ENCODE results near the gene HMCN1.
"Not testable (repeated sequence)": the region's sequence is repeated elsewhere in the genome, so short reads cannot be mapped to it uniquely, and the experiment has no call there.

HMCN1 gene

DNA sequence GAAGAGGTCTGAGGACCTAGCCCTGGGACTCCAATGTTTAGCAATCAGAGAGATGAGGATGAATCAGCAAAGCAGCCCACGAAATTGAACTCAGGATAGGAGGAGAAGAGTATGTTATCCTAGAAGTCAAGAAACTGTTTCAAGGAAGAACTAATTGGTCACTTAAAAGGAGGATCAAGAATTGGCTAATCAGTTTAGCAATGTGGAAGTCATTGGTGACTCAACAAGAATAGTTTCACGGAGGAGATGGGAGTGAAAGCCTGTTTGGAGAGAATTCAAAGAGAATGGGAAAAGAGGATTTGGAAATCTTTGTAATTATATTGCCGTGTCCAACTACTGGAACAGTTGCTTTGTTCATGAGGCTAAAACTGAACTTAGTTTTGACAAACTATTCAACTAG, 7.4 kb downstream of the HMCN1 start:
- no peak for DNase-seq

DNA sequence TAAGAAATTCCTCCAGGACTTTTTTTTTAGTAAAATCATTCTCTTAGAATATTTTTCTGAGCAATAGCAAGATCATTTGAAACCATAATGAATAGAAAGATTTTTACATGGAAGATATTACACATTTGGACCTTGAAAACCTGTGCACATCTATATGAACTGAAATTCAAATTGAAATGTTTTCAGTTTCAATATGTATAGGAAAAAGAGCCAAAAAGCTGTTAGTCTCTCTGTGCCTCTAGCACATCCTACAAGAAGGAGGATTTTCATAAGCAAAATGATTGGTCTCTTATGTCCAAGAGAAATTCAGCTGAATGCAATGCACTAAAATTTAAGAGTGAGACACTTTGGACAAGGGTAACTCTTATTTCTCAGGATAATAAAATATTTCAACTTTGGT, 8.2 kb downstream of the HMCN1 start:
- DNase-seq: no peak

DNA sequence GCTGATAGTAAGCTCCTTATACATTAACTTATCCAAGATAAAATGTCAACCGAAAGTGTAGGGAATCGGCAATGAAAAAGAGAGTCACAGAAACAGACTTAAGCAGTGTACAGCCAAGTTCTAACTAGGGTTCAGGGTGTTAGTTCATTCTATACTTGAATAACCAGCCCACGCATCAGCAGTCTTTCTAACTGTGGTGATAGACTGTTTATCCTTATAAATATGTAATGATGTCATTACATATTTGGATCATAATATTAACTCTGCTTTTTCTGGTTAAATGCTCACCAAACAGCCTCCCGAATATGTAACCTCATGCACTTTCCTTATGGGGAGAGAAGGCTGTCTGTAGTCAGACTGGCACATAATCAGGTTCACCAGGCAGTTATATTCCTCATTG, 11.0 kb downstream of the HMCN1 start:
- DNase-seq: no peak

DNA sequence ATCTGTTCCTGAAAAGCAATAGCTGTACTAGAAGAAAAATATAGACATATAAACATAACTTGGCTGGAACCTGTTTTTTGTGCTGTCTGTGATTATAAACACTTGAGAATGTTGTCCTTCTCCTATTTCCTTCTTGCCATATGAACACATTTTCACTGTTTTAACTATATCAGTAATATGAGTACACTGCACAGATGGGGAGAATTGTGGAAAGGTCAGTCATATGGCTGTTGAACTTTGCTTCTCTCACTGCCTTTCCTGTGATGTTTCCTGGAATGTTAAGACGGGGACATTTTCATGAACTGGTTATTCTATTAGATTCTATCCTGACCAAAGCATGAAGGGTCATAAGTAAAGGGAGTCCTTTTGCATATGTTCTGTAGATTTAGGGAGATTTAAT, 24.9 kb downstream of the HMCN1 start:
- DNase-seq: no peak

DNA sequence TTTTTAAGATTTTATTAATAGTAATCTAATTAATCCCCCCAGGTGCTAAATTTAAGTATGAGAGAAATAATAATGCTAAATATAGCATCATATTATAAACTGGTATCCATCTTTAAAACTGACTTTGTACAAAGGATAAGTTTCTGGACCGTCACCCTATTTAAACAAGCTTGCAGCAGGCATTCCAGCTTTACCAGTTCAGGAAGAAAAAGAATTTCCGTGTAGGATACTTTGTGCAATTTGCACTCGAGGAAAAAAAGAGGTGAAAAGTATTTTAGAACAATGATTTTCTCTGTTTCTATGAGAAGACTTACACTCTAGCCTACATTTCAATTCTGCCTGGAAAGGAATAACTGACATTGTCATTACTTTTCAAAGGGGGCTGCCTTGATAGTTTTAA, 27.6 kb downstream of the HMCN1 start:
- no peak for DNase-seq

DNA sequence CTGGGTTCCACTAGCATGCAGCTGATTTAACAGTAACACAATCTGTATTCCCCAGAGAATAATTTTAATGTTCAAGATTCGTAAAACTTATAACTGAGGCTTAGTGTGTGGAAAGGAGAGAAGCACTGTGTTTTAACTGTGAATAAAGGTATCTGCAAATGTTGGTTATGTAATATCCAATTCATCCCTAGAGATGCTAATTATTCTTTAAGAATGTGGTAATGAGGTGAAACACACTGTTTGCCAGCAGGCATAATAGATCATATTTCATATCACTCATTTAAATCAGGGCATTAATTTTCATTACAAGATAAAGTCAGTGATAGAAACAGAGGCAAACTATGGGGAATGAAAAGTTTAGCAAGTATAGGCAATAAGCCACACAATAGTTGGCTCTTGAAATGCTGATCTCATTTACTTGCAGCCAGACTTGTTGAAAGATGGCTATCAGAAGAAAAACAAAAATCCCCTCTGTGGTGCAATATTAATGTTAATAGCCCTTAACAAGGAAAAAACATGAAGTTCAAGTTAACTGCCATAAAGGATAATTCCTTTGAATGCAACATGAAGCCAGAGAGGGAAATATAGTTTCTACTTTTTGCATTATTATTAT, 33.4 kb downstream of the HMCN1 start:
- no peak for DNase-seq

DNA sequence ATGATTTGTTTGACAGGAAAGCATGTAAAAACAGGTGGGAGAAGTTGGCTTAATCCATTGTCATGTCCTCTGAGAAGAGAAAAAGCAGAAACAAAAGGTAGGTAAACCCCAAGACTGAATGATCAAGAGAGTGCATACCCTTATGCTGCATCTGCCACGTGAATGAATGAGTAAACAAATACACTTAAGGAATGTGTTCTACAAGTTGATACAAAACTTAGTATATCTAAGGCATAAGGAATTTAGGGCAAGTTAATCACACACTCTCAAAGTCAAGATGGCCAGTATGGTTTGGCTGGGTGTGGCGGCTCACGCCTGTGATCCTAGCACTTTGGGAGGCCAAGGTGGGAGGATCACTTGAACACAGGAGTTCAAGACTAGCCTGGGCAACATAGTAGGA, 34.2 kb downstream of the HMCN1 start:
- DNase-seq: no peak

DNA sequence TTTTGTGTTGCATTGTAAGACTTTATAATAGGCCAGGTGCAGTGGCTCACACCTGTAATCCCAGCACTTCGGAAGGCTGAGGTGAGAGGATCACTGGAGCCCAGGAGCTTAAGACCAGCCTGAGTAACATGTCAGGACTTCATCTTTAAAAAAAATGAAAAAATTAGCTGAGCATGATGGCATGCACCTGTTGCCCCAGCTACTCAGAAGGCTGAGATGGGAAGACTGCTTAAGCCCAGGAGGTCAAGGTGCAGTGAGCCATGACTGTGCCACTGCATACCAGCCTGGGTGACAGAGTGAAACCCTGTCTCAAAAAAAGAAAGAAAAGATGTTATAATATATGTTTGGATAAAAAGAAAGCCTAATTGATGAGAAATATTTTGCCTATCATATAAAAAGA, 34.9 kb downstream of the HMCN1 start:
- no peak for DNase-seq

DNA sequence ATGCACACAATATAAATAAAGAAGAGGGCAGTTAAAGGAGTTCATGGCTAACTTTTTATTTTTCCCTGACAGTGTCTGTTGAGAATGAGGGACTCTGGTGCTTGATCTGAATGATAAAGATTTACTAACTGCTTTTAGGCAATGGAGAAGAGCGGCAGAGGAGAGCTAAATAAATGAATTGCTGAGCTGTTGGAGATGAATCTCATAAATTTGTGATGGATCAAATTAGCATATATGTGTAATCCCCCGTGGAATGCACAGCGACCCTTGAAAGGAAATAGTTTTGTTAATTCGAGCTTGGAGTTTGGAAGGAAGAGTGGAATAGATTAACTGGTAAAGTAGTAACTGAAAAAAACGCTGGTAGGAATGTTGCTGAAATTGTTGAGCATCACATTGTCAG, 40.2 kb downstream of the HMCN1 start:
- DNase-seq: no peak

DNA sequence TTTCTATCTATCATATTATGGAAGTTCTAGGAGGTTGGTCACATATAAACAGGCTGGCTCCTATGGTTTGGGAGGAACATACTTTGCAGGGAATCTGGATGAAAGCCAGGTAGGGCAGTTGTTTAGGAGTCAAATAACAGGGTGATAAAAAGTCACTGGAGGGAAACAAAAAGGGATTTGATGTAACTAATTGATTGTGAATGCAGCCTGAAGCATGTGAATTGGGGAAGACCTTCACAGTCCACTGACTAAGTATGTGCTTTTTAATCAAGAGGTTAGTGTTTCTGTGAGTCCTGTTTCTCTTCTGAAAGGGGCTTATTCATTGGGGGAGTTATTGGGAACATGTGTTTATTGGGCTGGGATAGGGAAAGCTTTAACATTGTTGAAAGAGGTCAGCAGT, 41.3 kb downstream of the HMCN1 start:
- no peak for DNase-seq

DNA sequence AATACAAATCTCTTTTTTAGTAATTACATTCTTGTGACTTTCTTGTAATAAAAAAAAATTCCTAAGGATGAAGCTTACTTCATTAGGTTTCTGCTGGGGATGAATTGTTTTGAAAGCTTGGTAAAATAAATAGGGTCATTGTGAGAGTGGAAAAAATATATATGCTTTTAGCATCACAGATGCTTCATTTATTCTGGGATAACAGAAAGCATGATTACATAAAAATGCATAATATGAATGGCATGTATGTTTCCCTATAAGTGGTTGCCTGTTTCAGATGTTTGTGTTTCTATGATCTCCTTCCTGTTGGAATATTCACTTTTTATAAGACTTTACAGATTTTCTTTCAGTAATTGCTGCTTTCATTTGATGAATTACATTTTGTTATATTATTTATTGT, 42.3 kb downstream of the HMCN1 start:
- no peak for DNase-seq

DNA sequence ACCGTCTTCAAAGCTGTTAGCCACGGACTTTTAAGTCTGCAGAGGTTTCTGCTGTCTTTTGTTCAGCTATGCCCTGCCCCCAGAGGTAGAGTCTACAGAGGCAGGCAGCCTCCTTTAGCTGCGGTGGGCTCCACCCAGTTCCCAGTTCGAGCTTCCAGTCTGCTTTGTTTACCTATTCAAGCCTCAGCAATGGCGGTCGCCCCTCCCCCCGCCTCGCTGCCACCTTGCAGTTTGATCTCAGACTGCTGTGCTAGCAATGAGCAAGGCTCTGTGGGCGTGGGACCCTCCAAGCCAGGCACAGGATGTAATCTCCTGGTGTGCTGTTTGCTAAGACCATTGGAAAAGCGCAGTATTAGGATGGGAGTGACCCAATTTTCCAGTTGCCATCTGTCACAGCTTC, 49.7 kb downstream of the HMCN1 start:
- DNase-seq: not testable (repeated sequence)

DNA sequence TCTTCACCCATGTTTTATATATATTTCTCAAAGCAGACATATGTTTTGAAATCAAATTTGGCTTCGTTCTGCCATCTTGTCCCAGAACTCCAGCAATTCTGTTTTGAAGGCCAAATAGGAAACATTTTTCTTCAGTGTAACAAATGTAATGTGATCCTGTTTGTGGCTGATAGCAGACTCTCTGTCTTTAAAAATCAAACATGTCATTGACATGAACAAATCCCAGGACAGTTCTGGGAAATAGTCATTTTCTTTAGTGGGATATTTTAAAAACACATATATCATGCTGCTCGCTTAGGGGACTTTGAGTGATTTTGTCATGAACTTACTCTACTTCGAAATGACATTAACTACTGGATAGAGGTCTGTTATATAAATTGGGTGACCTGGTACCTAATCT, 51.4 kb downstream of the HMCN1 start:
- no peak for DNase-seq

DNA sequence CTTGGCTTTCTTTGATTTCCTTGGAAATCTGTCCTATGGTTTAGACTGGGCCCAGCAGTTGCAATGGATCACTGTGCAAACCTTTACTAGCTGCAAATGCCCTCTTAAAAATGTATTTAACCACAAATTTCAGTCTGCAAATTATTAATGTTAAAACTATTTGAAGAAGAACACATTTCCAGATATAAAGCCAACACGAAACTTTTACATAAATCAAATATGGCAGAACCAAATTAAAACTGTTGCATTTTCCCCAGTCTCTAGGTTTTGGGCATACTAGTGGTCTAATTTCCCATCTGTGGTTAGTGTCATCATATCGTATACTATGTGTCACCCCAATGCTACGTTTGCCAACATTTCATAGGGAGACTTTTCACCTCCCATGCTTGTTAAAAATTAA, 52.3 kb downstream of the HMCN1 start:
- DNase-seq: no peak

DNA sequence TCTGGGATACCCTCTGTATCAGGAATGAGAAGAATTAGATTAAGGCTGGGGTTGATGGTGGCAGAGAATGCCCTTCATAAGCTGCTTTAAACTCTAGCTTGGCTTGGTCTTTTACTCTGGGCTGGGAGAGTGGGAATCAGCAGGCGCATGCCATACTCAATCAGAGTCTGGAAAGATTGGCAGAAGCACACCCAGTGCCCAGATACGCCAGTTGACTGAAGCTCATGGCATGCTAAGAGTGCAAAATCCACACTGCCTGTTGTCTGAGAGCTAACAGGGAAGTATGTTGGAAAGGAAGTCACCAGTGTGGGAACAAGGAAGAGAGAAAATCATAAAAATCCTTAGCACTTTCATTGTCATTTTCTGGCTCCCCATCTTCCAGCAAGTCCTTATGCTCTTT, 53.0 kb downstream of the HMCN1 start:
- no peak for DNase-seq

DNA sequence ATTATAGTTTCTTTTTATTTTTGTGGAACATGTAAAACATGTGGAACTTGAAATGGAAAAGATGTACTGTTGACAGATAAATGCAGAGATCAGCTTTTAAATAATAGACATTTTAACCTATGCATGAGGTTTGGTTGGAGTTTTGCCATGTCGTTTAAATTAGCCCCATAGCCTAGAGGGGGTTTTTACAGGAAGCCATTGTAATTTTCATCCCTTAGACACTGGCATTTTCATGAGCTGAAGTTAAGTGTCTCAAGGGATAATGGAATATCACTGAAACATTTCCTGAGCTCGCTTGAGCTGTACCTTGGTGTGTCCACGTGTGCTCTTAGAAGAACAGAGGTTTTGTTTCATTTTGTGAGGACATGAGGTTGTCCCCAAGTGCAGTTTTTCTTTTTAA, 54.2 kb downstream of the HMCN1 start:
- no peak for DNase-seq

DNA sequence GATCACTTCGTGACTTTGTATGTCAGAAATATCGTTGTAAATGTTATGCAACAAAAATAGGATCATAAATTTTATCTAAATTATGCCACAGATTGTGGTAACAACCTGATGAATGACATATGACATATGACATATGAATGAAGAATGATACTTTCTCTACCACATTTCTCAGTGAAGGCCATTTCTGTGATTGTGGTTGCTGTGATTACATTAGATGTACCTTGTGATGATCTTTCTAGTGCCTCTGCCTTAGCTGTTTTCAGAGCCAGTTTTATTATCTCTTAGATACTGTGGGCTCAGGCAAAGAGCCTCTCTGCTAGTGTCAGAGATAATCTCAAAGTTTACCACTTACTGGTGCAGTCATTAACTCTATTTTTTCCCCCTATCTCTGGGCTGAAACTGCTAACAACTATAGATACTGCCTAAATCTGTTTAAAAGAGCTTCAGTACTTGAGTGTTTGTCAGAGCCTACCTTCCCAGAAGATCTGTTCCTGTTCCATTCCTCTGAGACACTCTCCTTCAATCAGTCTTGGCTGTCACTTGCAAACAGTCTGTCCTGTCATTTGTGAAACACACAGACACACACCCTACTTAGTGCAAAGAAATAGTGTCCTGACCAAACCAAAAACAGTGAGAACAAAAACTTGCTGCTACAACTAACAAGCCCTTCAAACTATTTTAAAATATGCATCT, 55.5 kb downstream of the HMCN1 start:
- DNase-seq: no peak

DNA sequence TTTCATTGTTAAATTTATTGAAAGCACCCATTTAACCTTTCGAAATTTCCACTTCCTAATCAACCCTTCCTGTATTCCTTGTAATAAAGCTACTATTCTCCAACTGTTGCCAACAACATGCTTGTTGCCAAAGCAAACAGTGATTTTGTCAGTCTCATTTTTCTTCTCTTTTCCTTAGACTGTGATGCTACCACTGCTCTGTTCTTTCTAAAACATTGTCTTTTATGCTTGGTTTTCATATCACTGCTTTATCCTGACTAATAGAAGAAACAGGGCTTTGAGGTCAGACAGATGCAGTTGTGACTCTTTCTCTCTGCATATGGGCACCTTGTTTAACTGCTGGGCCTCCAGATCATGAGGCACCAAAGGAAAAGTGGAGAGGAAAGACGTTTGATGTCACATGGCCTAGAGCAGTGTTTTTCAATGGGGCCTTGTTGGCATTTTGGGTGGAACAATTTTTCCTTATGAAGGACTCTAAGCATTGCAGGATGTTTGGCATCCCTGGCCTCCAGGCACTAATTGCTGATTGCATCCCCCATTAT, 56.1 kb downstream of the HMCN1 start:
- no peak for DNase-seq

DNA sequence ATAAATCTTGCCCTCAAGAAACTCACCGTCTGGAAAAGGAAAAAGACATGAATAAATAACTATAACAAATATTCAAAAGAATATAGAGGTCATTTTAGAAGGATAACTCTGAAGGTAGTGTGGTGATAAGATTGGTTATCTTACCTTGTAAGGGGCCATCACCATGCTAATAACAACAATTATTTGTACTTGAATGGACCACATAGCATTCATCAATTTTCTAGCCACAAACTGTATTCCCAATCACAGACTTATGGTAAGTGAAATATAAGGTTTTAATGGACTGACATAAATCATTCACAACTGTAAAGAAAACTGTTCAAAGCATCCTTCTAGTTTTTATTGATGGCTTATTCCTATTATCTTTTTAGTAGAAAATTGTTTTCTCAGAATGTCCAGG, 57.8 kb downstream of the HMCN1 start:
- no peak for DNase-seq

DNA sequence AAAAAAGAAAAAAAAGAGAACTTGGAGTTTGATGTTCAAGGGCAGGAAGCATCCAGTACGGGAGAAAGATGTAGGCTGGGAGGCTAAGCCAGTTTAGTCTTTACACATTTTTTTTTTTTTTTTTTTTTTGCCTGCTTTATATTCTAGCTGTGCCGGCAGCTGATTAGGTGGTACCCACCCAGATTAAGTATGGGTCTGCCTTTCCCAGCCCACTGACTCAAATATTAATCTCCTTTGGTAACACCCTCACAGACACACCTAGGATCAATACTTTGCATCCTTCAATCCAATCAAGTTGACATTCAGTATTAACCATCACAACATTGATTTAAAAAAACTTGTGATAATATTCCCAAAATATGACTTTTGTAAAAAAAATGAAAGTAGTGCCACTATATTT, 60.3 kb downstream of the HMCN1 start:
- DNase-seq: not testable (repeated sequence)

DNA sequence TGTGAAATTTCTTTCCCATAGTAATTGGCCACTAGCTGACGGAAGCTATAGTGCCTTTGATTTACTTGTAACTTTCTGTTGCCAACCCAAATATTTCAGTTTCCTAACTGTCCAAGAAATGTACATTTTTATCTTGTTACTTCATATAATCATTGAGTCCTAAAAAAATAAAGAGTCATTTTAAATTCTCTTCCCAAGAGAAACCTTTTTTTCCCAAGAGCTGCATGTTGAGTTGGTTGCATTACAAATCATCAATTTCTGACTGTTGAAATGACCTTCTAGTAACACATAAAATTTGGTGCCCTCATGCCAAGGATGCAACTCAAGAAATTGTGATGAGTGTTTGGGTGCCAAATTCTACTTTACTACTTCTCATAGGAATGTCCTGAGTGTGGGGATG, 61.0 kb downstream of the HMCN1 start:
- no peak for DNase-seq

DNA sequence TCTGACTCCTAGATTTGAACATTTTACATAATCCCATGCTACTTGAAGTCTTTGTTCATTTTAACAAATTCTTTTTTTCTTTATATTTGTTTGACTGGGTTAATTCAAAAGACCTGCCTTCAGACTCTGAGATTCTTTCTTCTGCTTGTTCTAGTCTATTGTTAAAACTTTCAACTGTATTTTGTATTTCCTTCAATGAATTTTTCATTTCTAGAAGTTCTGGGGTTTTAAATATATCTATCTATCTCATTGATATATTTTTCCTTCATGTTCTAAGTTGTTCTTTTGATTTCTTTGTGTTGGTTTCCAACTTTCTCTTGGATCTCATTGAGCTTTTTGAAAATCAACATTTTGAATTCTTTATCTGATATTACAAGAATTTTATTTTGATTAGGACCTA, 64.3 kb downstream of the HMCN1 start:
- no peak for DNase-seq

DNA sequence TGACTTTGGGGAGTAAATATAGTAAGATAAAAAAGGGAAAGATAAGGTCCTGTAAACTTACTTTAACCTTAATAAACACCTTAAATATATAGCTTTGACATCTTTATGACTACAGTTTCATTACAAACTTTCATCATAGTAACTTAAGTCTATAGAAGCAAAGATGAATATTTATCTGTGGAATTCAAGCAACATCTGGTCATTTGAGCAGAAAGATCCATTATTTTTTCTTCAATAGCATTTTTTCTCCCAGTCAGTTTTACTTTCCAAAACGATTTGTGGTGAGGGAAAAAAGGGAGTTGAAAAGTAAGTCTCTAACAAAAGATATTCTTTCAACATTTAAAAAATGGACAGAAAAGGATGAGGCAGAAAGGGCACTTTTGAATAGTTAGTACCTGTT, 69.0 kb downstream of the HMCN1 start:
- DNase-seq: no peak

DNA sequence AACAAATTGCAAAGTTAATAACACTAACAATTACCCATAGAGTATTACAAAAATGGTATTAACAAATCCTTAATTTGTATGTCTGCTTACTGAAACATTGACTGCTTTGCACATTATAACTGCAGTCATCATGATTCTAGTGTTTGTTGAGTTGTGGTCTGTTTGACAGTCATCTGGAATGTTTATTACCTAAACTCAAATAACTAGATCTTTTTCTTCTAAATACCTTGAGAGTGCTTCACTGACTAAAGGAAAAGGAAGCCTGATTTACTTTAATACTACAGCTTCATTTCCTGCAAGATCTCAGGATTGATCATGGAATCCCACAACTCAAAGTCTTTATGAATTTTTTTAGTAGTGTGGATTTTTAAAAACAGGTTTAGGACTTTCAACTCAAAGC, 70.0 kb downstream of the HMCN1 start:
- DNase-seq: no peak

Measured in hypothalamus (tissue), 51 donors.